B cell (primary cell): ENCODE results near the gene ZNF213. TPM values are rescaled to one million over a fixed set of nuclear protein-coding genes. Genes with fewer than 3 reads are reported as not detected.
A peak's percentile ranks its signal among the peaks of the same experiment; 100 is the strongest.

Experiments
- ATAC-seq: fragments of 200-7000 bp; cut with Tn5 transposase; one replicate; pipeline ENCODE4 v1.10.0; 2021; ENCODE audit warnings: low read depth, mild to moderate bottlenecking, moderate number of reproducible peaks, moderate library complexity
- CTCF ChIA-PET: fragments of 350-600 bp; sonication (Branson Sonifier 250); formaldehyde crosslinking; loops from one replicate; lab custom pipeline; 2021; ENCODE audit warnings: antibody characterized with exemption, inconsistent platforms; lab: Charles Lee
- POLR2A ChIA-PET: fragments of 350-600 bp; sonication (Branson Sonifier 250); formaldehyde crosslinking; loops from one replicate; lab custom pipeline; 2021; ENCODE audit warnings: antibody characterized with exemption; lab: Charles Lee
- DNase-seq: peaks from one replicate; pipeline ENCODE4 v3.0.0; 2013
- H2AFZ ChIP-seq: 2 replicates; pipeline ENCODE4 v1.6.1; 2012; ENCODE audit warnings: mild to moderate bottlenecking, low read depth, low read length; ENCODE audit not compliant: insufficient read depth, poor library complexity, severe bottlenecking
- H3K27ac ChIP-seq, 2 donors: 1 replicate in 1 of 2; 2 replicates in 1 of 2; pipeline ENCODE4 v1.5.1; 2012 to 2013; ENCODE audit warnings: low read length in 2 of 2, mild to moderate bottlenecking in 2 of 2, moderate library complexity in 1 of 2
- H3K27me3 ChIP-seq, 4 experiments: fragments of 200-600 bp in 1 of 4; sonication (generic) in 1 of 4; replicated peaks in 1 of 4; 1 replicate in 2 of 4; 2 replicates in 2 of 4; pipeline versions ENCODE4 v1.6.1 to v1.7.0; 2013 to 2016; ENCODE audit warnings: low read length in 3 of 4, mild to moderate bottlenecking in 2 of 4, mixed read lengths in 1 of 4, moderate library complexity in 1 of 4; ENCODE audit not compliant: insufficient read depth in 4 of 4, control insufficient read depth in 3 of 4; ENCODE audit errors: control extremely low read depth in 1 of 4
- H3K36me3 ChIP-seq, 2 experiments: replicated peaks in 1 of 2; 1 replicate in 1 of 2; 2 replicates in 1 of 2; pipeline versions ENCODE4 v1.6.1 to v1.7.1; 2013; ENCODE audit warnings: low read length in 1 of 2; ENCODE audit not compliant: insufficient read depth in 2 of 2, control insufficient read depth in 1 of 2; ENCODE audit errors: control extremely low read depth in 1 of 2, extremely low read depth in 1 of 2
- H3K4me1 ChIP-seq, 2 donors: fragments of 200-600 bp in 1 of 2; sonication (generic) in 1 of 2; 1 replicate in 1 of 2; 2 replicates in 1 of 2; pipeline versions ENCODE4 v1.5.1 to v1.6.1; 2013 to 2017; ENCODE audit warnings: low read length in 2 of 2; ENCODE audit not compliant: control insufficient read depth in 2 of 2, insufficient read depth in 2 of 2
- H3K4me2 ChIP-seq: replicated peaks from 2 replicates; pipeline ENCODE3; 2012; ENCODE audit warnings: mild to moderate bottlenecking, low read depth, low read length; ENCODE audit not compliant: poor library complexity, severe bottlenecking
- H3K4me3 ChIP-seq, 5 experiments: fragments of 200-600 bp in 1 of 5; sonication (generic) in 1 of 5; 1 replicate in 3 of 5; 2 replicates in 2 of 5; pipeline versions ENCODE4 v1.5.1 to v1.7.0; 2011 to 2016; ENCODE audit warnings: low read length in 4 of 5, mild to moderate bottlenecking in 4 of 5, low read depth in 2 of 5, control low read depth in 1 of 5, moderate library complexity in 1 of 5; ENCODE audit not compliant: insufficient read depth in 1 of 5; ENCODE audit errors: control extremely low read depth in 1 of 5, extremely low read depth in 1 of 5
- H3K79me2 ChIP-seq: fragments of 200-600 bp; sonication (generic); one replicate; pipeline ENCODE4 v1.6.0; 2016; ENCODE audit warnings: low read length; ENCODE audit not compliant: control insufficient read depth, insufficient read depth
- H3K9ac ChIP-seq: fragments of 200-600 bp; sonication (generic); 2 replicates; pipeline ENCODE4 v1.6.1; 2017; ENCODE audit warnings: mild to moderate bottlenecking, low read length, moderate library complexity
- H3K9me3 ChIP-seq, 3 donors: one replicate each; pipeline versions ENCODE4 v1.6.1 to v1.7.1; 2013; ENCODE audit warnings: low read length in 2 of 3; ENCODE audit not compliant: control insufficient read depth in 2 of 3, insufficient read depth in 1 of 3; ENCODE audit errors: control extremely low read depth in 1 of 3
- H4K20me1 ChIP-seq: 2 replicates; pipeline ENCODE4 v1.6.0; 2012; ENCODE audit warnings: mild to moderate bottlenecking, low read length; ENCODE audit not compliant: insufficient read depth, control insufficient read depth, poor library complexity, severe bottlenecking
- H3K27ac Mint-ChIP-seq: one replicate; pipeline ENCODE4 v1.8.0; 2021; ENCODE audit warnings: mixed read lengths
- H3K27me3 Mint-ChIP-seq: one replicate; pipeline ENCODE4 v1.8.0; 2021; ENCODE audit warnings: mixed read lengths
- H3K4me1 Mint-ChIP-seq: one replicate; pipeline ENCODE4 v1.8.0; 2021; ENCODE audit warnings: mixed read lengths
- H3K4me3 Mint-ChIP-seq: one replicate; pipeline ENCODE4 v1.8.0; 2021; ENCODE audit warnings: mixed read lengths
- H3K9me3 Mint-ChIP-seq: one replicate; pipeline ENCODE4 v1.8.0; 2022; ENCODE audit warnings: mixed read lengths; ENCODE audit not compliant: insufficient read depth
- CTCF ChIP-seq: fragments of 200-600 bp; IDR thresholded peaks from one replicate; pipeline ENCODE4 v1.8.0; 2022; ENCODE audit warnings: antibody characterized with exemption, mild to moderate bottlenecking
- EZH2 ChIP-seq: IDR thresholded peaks from 2 replicates; pipeline ENCODE4 v1.6.1; 2012; ENCODE audit warnings: borderline replicate concordance, low read depth, mild to moderate bottlenecking, moderate library complexity, low read length; ENCODE audit not compliant: insufficient read depth, poor library complexity, severe bottlenecking
- WGBS: methylation state at CpG from one replicate; pipeline ENCODE4 v1.1.5; 2013; ENCODE audit warnings: missing lambda C conversion rate; ENCODE audit not compliant: insufficient coverage; 5-methylcytosine and 5-hydroxymethylcytosine counted together
- intact Hi-C: fragments of 100-400 bp; cut with micrococcal nuclease; formaldehyde crosslinking; loops from one replicate; pipeline ENCODE4 v1.10.0; 2022
- polyA plus RNA-seq: library from polyadenylated mRNA; depleted of rRNA; stranded (reverse); fragments of >200 nt; gene quantifications from 2 replicates; pipeline ENCODE4 v1.2.3, GENCODE V29; 2012
- total RNA-seq, 2 donors: library from RNA; stranded (reverse); fragments of 120-200 nt in 1 of 2; gene quantifications; 1 replicate in 1 of 2; 2 replicates in 1 of 2; pipeline versions ENCODE4 v1.2.3 to v1.2.4, GENCODE V29; 2013 to 2022

Gene ZNF213
- total and polyA plus RNA-seq, 2 donors (not counting 1 experiment from before 2014, with no cell fraction given): 1.4 to 7.2 TPM

- H3K27me3 Mint-ChIP-seq: no peaks in the 10 kb centered on the region
- DNase-seq: peak; percentile 49
- intact Hi-C loops: no loop called here
Observed at GRCh38 chr16:3131755-3132377, 3.0 kb upstream of the ZNF213 start.

More at GRCh38 chr16:3131755-3132377, 3.0 kb upstream of the ZNF213 start:
- ChIA-PET POLR2A (interaction anchor here (0.6 to 1.0 kb wide), 2 partner anchors 18 to 26 kb away, joined by 3 to 4 read pairs; no protein-coding TSS in a partner anchor), CTCF (interaction anchor here (0.8 to 11.8 kb wide), 15 partner anchors 9 to 129 kb away, joined by 3 to 238 read pairs (median 8); partner anchors contain the start of gene ZSCAN10)
- Histone ChIP-seq H3K4me3 (no peak overlapping the region), H3K9me3 (peaks cover 0 to 4% (median 0%) of the 10 kb centered on the region in 3 donors), H3K4me1 (peaks cover 26 to 42% of the 10 kb centered on the region in 2 donors), H3K9ac (no peak overlapping the region), H4K20me1 (no peaks in the 10 kb centered on the region), H3K36me3 (peaks cover 2 to 3% of the 10 kb centered on the region in 2 experiments), H2AFZ (no peak overlapping the region), H3K27ac (peak overlapping the region in 1 of 2 donors; percentile 3), H3K79me2 (peaks cover 50% of the 10 kb centered on the region), H3K4me2 (no peak overlapping the region), H3K27me3 (no peaks in the 10 kb centered on the region)
- ATAC-seq: no peak
- H3K27ac Mint-ChIP-seq: peak overlapping the region; percentile 50
- TF ChIP-seq EZH2: no peak
- peak; percentile 43 for TF ChIP-seq CTCF
- peaks cover 44% of the 10 kb centered on the region for H3K4me1 Mint-ChIP-seq
- no peak overlapping the region for H3K4me3 Mint-ChIP-seq
- 85% methylated on average over 7 of the region's 12 CpGs for WGBS
- H3K9me3 Mint-ChIP-seq: no peaks in the 10 kb centered on the region
